GM21515 (cell line): ENCODE measurements around the gene RNF207.
"Not testable (repeated sequence)": the region's sequence is repeated elsewhere in the genome, so short reads cannot be mapped to it uniquely, and the experiment has no call there.

Experiments used
- ATAC-seq: cut with Tn5 transposase; IDR thresholded peaks from one replicate; pipeline ENCODE4 v1.9.1; 2021; ENCODE audit not compliant: unreplicated experiment

Gene RNF207

DNA sequence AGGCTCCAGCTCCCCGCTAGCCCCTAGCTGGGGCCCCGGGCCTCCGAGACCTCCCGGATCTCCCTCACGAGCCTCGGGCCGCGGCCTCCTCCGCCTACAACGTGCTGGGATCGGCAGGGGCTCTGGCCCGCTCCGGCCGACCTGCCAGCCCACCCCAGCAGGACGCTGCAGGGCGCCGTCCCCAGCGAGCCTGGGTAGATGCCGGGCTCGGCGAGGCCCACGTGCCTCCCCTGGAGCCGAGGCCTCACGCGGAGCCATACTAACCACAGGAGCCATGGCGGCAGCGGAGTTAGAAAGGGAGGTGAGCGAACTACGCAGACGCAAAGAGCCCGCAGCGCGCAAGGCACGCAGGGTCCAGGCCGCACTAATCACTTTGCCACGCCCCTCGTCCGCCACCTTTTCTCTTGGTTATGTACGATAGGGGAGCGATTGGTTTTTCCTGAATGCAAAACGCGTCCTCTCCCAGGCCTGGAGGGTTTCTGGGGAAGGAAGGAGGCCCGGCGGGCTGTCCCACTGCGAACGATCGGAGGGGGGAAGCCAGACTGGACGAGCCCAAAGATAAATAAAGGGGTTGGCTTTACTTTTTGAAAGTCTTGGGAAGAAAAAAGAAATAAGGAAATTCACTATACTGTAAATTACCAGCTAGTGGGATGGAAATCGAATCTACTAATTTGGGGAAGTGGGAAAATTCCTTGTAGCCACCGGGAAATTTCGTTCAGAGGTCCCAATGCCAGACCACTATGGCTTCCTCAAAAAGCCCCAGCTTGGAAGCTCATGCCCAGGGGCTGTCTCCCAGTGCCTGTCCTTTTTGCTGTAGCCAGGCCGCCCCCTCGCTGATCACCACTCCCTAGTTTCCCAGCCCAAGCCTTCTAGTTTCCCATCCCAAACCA, 6.4 kb upstream of the RNF207 start, which contains the start of gene RPL22:
RPL22 (minus strand) TSS at position 298 of the 890 bp plus-strand sequence; CDS start at position 276, 22 bp downstream.
- ATAC-seq: peak; percentile 90

DNA sequence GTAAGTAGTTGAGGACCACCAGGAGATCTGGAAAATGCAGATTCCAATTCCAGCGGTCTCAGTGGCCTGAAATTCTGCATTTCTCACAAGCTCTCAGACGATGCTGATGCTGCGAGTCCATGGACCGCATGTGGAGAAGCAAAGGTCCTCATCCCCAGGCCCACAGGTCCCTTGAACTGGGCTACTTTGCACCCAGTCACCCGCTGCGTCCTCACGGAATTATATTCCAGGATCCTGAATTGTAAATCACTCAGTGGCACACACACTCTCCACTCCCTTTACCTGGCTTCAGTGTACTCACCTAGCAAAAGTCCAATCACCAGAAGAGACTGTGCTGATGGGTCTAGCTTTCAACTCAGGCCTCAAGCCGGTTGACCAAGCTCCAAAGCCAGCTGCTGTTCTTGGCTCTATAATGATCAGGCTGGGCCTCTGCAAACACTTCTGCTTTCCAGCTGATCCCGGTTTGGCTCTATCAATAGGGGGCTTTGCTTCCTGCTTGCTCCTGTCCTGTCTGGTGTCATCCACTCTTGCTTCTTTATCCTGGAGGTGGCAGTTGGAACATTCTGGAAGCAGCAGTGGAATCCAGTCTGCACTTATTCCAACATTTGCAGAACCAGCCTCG, 5.6 kb upstream of the RNF207 start:
- no peak for ATAC-seq

DNA sequence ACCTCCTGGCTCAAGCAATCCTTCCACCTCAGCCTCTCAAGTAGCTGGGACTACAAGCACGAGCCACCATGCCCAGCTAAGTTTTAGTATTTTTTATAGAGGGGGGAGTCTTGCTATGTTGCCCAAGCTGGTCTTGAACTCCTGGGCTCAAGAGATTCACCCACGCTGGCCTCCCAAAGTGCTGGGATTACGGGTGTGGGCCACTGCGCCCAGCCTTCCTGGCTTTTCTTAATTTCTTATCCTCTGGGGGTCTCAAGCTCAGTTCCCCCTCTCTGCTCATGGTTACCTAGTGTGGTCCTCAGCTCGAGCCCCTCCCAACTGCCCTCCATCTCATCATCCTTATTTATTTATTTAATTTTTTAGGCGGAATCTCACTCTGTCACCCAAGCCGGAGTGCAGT, 3.7 kb upstream of the RNF207 start:
- no peak for ATAC-seq

DNA sequence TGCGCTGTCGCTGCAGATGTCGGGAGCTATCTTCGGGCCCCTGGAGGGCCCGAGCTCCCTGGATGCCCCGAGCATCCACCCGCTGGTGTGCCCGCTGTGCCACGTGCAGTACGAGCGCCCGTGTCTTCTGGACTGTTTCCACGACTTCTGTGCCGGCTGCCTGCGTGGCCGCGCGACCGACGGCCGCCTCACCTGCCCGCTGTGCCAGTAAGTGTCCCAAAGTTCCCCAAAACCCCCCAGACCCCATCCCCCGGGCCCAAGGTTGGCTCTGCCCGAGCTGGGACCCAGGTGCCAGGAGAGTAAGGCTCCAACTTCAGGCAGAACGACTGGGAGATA, 569 bp downstream of the RNF207 start:
- ATAC-seq: no peak

DNA sequence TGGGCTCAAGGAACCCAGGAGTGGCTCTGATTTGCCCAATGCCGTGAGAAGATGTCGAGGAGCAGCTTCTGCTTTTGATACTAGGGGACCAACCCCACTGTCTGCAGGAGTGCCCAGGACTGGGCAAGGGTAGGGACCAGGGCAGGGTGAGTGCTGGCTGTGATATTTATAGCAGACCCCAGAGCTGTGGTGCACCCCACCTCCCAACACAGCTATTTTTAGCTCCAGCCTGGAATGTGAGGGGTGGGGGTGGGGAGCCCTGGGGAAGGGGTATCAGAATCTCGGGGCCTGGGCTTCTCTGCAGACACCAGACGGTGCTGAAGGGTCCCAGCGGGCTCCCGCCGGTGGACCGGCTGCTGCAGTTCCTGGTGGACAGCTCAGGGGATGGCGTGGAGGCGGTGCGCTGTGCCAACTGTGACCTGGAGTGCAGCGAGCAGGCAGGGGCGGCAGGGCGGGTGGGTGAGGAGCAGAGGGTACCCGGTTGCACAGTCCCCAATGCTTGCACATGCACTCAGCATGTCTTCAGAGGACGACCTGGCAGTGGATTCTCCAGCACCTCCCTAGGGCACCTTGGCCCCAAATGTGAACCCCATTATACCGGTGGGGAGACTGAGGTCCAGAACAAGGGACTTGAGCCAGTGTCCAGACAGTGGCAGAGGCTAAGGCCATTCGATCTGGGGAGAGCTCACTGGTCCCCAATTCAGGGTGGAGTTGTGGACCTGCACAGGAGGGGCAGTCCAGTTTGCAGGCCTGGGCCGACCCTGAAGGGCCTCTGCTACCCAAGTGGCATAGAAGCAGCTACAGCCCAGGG, 1.4 kb downstream of the RNF207 start:
- no peak for ATAC-seq

DNA sequence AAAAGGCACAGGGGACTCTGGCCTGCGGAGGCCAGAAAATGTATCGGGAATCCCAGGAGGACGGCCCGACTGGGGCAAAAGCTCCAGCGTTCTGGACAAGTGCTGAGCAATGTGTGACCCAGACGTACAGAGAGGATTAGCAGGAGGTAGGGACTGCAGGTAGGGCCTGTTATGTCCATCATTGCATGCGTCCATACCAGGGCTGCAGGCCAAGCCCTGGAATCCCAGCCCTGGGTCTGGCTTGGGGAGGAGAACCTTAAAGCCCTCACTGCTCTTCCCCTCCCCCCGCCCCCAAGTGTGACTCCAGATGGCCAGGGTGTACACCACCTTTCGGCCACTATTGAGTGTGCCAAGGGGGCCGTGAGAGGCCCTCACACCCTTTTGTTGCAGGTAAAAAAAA, 2.0 kb downstream of the RNF207 start:
- no peak for ATAC-seq

DNA sequence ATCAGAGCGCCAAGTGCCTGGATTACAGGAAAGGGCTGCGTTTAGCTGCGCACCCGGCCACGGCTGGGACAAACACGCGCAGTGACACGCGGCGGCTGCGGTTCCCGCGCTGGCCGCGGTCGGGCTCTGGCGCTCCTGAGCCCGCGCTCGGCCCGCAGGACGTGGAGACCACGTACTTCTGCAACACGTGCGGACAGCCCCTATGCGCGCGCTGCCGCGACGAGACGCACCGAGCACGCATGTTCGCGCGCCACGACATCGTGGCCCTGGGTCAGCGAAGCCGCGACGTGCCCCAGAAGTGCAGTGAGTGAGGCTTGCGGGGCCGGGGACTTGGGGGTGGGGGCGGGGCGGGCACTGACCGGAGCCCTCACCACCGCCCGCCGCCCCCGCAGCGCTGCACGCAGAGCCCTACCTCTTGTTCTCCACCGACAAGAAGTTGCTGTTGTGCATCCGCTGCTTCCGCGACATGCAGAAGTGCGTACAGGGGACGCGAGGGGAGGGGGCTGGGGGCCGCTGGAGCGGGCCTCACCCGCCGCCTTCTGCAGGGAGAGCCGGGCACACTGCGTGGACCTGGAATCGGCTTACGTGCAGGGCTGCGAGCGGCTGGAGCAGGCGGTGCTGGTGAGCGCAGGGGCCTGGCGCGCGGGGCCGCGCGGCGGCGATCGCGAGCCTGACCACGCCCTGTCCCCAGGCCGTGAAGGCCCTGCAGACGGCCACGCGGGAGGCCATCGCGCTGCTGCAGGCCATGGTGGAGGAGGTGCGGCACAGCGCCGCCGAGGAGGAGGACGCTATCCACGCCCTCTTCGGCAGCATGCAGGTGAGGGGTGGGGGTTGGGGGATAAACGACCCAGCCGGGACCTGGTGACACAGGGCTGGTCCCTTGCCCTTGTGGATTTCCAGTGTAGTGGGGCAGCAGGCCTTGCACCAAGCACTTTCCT, 3.1 kb downstream of the RNF207 start:
- ATAC-seq: no peak

DNA sequence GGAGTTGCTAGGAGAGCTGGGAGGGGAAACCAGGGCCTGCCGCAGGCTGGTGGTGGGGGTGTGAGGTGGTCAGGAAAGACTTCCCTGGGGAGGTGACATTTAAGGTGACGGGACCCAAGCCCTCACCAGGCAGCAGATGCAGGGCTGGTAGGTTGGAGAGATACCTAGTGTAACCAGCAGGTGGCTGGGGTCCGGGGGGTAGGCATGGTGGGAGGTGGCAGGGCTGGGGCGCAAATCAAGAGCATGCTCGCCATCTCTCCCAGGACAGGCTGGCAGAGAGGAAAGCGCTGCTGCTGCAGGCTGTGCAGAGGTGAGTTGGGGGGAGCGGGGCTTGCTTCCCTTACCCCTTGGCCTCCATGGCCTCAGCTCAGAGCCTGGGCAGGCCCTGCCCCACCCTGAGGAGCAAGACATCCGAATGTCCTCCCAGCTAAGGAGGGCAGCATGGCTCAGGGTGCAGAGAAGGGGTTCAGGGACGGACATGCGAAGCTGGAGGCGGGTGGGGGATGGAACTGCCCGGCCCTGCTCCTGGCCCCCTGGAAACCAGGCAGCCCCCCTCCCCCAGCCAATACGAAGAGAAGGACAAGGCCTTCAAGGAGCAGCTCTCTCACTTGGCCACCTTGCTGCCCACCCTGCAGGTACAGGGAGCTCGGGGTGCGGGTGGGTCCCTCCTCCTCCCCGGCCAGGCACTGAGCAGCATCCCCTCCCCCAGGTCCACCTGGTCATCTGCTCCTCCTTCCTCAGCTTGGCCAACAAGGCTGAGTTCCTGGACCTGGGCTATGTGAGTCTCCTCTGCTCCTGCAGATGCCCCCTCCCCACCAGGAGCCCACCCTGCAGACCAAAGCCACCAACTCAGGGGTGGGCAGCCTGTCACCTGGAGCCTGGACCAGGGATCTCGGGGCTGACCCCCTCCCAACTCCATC, 4.0 kb downstream of the RNF207 start:
- no peak for ATAC-seq

DNA sequence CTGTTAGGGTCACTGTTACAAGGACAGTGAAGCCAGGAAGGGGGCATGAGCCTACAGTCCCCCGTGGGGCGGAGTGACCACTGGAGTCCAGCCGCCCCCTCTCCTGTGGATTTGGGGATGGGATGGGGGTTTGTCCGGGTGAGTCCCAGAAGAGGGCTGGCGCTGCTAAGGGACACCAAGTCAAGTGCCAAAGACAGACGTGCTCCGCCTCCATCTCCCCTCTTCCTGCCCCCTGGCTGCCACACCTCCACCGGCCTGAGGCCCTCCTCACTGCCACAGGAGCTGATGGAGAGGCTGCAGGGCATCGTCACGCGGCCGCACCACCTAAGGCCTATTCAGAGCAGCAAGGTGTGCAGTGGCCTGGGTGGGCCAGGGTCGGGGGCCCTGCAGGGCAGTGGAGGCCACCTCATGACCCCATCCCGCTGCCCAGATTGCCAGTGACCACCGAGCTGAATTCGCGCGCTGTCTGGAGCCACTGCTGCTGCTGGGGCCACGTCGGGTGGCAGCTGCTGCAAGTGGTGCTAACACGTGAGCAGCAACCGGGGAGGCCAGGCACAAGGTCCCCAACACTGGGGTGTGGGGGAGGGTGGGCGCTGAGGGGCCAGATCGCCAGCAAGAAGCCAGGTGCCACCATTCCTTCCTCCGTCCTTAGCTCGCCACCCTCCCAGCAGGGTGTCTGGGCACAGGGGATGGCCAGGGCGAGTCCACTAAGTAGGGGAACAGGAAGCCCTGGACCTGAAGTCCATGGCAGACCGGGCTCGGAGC, 4.9 kb downstream of the RNF207 start:
- ATAC-seq: no peak

DNA sequence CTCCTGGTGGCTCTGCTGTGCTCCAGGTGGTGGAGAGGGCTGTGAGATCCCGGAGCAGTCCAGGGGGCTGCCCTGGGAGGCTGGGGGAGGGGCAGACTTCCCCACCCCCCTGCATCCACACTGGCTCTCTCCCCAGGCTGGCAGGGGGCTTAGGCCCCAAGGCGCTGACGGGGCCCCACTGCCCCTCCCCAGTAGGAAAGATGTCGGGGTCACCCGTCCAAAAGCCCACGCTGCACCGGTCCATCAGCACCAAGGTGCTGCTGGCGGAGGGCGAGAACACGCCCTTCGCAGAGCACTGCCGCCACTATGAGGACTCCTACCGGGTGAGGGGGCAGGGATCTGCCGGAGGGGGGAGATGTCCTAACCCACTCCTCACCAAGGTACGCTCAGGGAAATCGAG, 5.8 kb downstream of the RNF207 start:
- ATAC-seq: no peak

DNA sequence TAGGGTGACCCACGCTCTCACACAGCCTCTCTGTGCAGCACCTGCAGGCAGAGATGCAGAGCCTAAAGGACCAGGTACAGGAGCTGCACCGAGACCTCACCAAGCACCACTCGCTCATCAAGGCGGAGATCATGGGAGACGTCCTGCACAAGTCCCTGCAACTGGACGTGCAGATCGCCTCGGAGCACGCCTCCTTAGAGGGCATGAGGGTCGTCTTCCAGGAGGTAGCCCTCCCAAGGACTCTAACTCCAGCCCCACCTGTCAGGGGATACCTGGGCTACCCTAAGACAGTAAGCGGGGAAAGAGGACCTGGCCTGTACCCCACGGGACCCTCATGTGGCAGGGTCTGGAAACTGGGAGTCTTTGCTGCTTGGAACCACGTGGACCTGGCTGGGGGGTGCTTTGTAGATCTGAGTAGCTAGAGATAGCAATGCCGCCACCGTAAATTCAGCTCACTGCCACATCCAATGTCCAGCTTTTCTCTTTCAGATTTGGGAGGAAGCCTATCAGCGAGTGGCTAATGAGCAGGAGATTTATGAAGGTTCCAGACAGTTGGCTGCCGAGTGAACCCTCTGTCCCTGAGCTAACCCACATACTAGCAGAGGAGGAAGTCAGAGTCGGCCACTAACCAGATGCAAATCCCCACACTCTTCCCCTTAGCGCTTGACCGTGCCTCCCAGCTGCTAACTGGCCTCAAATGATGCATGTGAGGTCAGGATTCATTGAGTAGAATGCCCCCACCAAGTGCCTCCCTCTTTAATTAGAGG, 6.5 kb downstream of the RNF207 start:
- ATAC-seq: no peak

DNA sequence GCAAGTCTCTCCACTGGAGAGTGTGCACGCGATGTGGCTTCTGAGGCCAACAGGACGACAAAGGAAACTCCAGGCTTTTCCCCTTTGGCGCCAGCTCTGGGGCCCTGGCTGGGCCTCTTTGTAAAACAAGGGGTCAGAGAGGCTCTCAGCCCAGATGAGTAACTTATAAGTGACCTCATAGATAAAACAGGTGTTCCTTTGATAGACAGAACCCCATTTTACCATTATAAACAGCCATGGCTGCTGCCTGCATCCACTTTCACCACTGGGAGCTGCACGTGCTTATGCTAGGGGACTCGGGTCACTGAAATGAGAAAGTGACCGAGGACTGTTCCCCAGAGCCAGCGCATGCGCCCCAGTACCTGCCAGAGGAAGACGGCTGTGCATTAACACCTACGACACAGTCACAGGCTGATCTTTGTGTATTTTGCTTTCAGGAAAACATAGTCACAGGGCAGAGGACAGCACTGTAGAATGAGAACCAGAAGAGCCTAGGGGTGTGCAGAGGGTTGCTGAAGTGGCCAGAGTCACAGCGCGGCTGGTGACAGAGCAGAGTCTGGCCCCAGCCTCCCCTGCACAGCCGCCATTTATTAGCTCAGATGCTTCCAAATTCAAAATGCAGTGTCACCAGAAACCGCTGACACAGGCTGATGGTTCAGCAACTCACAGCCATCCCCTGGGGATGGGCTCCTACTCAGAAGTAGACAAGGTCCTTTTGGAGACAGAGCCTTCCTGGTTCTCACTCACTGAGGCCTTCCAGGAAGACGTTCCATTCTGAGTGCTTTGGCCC, 12.7 kb downstream of the RNF207 start:
- no peak for ATAC-seq

DNA sequence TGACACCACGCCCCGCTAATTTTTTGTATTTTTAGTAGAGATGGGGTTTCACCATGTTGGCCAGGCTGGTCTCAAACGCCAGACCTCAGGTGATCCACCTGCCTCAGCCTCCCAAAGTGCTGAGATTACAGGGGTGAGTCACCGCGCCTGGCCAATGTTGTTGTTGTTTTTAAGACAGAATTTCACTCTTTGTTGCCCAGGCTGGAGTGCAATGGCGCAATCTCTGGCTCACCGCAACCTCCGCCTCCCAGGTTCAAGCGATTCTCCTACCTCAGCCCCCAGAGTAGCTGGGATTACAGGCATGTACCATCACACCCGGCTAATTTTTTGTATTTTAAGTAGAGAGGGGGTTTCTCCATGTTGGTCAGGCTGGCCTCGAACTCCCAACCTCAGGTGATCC, 13.7 kb downstream of the RNF207 start:
- not testable (repeated sequence) for ATAC-seq

DNA sequence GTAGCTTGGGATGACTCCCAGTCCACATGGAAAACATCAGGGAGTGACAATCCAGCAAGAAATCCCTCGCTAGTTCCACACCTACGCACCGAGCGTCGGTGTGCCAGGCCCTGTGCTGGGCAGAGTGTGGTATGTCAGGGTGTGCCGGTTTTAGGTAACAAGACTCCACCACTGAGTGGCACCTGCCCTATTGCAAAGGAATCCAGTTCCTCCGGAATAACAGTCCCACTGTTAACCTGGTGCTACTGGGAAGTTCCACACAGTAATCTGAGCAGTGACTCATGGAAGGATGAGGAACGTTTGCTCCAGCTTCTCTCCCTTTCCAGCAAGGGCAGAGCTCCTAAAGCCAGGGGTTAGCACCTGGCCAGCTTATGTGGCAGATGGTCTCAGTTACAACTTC, 14.3 kb downstream of the RNF207 start:
- ATAC-seq: no peak

DNA sequence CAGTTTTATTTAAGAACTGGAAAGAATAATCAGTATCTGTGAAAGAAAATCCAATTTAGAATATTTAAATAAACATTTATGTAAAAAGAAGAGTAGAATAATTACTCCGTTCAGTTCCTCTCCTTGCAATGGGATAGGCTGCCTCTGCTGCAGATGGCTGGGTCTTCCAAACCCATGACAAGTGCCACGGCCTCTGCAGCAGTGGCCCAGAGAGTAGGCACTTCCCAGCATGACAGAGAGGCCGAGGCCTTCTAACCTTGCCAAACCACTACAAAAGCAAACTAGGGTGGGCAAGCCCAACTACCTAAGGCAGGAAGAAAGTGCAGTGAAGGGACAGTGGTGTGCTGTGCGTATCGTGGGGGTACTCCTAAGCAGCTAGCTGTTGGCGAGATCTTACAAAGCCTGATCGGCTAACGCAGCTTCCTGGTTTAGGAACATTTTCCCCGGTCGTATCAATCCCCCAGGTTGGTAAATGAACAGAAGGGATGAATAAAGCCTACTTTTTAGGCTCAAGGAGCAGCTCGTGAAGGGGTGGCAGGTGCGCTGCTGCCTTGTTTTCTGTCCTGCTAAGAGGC, 15.4 kb downstream of the RNF207 start:
- no peak for ATAC-seq

DNA sequence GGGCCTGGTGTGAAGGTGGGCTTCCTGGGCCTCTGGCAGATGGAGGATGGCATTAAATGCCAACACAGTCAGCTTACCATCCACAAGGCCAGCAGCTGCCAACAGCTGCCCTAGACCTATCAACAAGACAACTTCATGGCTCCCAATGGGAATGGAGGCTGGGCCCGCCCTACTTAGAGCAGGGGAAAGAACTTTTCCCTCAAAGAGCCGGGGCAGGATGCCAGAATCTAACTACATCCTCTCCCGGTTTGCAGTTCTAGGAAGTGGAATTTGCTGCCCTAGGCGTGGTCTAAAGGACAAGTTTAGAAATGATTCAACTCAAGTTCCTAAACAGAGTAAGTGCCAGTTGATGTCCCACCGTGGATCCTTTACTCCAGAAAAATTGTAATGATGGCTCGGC, 16.7 kb downstream of the RNF207 start:
- no peak for ATAC-seq

DNA sequence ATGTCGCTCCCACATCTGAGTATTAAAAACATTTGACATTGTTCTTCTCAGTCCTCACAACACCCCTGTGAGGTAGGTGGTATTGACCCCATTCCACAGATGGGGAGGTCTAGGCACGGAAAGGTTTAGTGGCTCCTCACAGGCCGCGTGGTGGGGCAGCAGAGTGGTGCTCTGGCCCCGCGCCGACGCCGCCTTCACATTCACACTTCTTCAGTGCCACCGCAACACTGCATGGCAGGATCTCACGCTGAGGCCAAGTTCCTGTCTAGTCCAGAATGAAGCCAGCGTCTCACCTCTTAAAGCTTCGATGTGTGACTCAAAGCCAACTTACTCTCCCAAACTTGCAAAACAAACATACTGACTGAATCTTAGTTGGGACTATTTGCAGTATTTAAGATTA, 17.7 kb downstream of the RNF207 start:
- ATAC-seq: no peak
